Upper lobe of left lung (tissue), 6 donors: ENCODE results near the gene ADPGK. TPM values are rescaled to one million over a fixed set of nuclear protein-coding genes. Genes with fewer than 3 reads are reported as not detected.

Experiments
- ATAC-seq, 2 donors: fragments of 200-7000 bp; cut with Tn5 transposase; one replicate each; pipeline ENCODE4 v1.9.1; 2022; ENCODE audit warnings: mild to moderate bottlenecking in 2 of 2, moderate library complexity in 2 of 2; ENCODE audit not compliant: low FRiP score in 2 of 2
- DNase-seq, 2 donors: peaks; one replicate each; pipeline ENCODE4 v3.0.0-alpha.2; 2019 to 2020
- H3K27ac ChIP-seq, 4 donors: fragments of 200-600 bp; sonication (generic); one replicate each; pipeline ENCODE4 v1.5.1; 2016 to 2019
- H3K27me3 ChIP-seq, 4 donors: fragments of 200-600 bp; sonication (generic); one replicate each; pipeline ENCODE4 v1.5.1; 2017 to 2019
- H3K36me3 ChIP-seq, 4 donors: fragments of 200-600 bp; sonication (generic); one replicate each; pipeline ENCODE4 v1.5.1; 2016 to 2019
- H3K4me1 ChIP-seq, 4 donors: fragments of 200-600 bp; sonication (generic); one replicate each; pipeline ENCODE4 v1.5.1; 2018 to 2019
- H3K4me3 ChIP-seq, 4 donors: fragments of 200-600 bp; sonication (generic); one replicate each; pipeline ENCODE4 v1.5.1; 2017 to 2019; ENCODE audit warnings: mild to moderate bottlenecking in 2 of 4, moderate library complexity in 1 of 4
- H3K9me3 ChIP-seq, 4 donors: fragments of 200-600 bp; sonication (generic); one replicate each; pipeline ENCODE4 v1.5.1; 2018 to 2019
- EP300 ChIP-seq, 4 donors: sonication (generic); formaldehyde crosslinking; IDR thresholded peaks; one replicate each; pipeline ENCODE4 v1.5.1; 2017; ENCODE audit warnings: antibody characterized with exemption in 4 of 4, control low read depth in 2 of 4
- POLR2A ChIP-seq, 4 donors: fragments of 450-650 bp; IDR thresholded peaks; one replicate each; pipeline ENCODE4 v1.5.1; 2016 to 2017; ENCODE audit warnings: antibody characterized with exemption in 4 of 4, mild to moderate bottlenecking in 2 of 4
- POLR2AphosphoS5 ChIP-seq, 2 donors: sonication (generic); formaldehyde crosslinking; IDR thresholded peaks; one replicate each; pipeline ENCODE4 v1.5.1; 2017; ENCODE audit warnings: antibody characterized with exemption in 2 of 2
- WGBS, 2 donors: methylation state at CpG; one replicate each; pipeline ENCODE4 v1.1.5; 2017 to 2018; 5-methylcytosine and 5-hydroxymethylcytosine counted together
- total RNA-seq, 6 donors: library from RNA; depleted of rRNA in 4 of 6; stranded (reverse); fragments of >200 nt in 4 of 6; gene quantifications; one replicate each; pipeline versions ENCODE4 v1.1.0 to v1.2.1, GENCODE V29; 2016 to 2021
- TF ChIP-seq, protein P1 (sequence below), 6 experiments: fragments of 450-650 bp in 4 of 6; fragments of 200-600 bp in 2 of 6; sonication (generic) in 2 of 6; IDR thresholded peaks; one replicate each; pipeline ENCODE4 v1.5.1; 2016 to 2019; ENCODE audit warnings: antibody characterized with exemption in 6 of 6
- donor health status: DM: no; HTN: no; CAD: no; lungs with moderate emphysema.
- donor health status: DM: no; HTN: yes; CAD: no; lungs with severe emphysema.

The ADPGK gene
- total RNA-seq, 6 donors from 2014 or later, result 71.5 to 211 (median 98.1) TPM

DNA sequence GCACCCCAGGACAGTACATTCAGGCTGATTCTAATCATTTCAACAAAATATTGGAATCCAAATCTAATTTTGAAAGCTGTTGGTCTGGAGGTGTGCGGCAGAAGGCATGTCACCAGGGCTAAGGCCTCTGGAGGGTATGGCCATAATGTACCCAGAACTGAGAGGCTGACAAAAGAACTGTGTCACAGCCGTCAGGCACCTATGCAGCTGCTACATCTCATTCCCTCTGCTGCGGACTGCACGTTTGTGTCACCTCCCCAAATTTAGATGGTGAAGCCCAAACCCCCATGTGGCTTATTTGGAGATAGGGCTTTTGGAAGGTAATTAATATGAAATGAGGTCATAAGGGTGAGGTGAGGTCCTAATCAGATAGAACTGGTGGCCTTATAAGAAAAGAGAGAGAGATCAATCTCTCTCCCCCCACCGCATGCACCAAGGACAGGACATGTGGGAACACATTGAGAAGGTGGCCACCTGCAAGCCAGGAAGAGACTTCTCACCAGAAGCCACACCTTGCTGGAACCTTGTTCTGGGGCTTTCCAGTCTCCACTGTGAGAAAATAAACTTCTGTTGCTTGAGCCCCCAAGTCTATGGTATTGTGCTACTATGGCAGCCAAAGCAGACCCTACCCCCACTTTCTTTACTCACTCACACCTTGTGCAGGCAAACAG lies 22.8 kb downstream of the ADPGK start:
- 92 to 93% methylated on average over 5 of the region's 5 CpGs for WGBS, 2 donors
- TF ChIP-seq, protein P1, sequence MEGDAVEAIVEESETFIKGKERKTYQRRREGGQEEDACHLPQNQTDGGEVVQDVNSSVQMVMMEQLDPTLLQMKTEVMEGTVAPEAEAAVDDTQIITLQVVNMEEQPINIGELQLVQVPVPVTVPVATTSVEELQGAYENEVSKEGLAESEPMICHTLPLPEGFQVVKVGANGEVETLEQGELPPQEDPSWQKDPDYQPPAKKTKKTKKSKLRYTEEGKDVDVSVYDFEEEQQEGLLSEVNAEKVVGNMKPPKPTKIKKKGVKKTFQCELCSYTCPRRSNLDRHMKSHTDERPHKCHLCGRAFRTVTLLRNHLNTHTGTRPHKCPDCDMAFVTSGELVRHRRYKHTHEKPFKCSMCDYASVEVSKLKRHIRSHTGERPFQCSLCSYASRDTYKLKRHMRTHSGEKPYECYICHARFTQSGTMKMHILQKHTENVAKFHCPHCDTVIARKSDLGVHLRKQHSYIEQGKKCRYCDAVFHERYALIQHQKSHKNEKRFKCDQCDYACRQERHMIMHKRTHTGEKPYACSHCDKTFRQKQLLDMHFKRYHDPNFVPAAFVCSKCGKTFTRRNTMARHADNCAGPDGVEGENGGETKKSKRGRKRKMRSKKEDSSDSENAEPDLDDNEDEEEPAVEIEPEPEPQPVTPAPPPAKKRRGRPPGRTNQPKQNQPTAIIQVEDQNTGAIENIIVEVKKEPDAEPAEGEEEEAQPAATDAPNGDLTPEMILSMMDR (IDR thresholded peaks at IDR 0.05), result no peak
- TF ChIP-seq POLR2AphosphoS5 (IDR thresholded peaks at IDR 0.05) (no peak), EP300 (IDR thresholded peaks at IDR 0.05) (no peak), POLR2A (IDR thresholded peaks at IDR 0.05) (no peak)
- Histone ChIP-seq H3K36me3 (peaks cover 11 to 89% (median 49%) of the 10 kb centered on the region in 4 donors), H3K27me3 (no peaks in the 10 kb centered on the region), H3K4me1 (no peaks in the 10 kb centered on the region), H3K9me3 (no peaks in the 10 kb centered on the region), H3K27ac (no peak overlapping the region), H3K4me3 (no peak overlapping the region)
- ATAC-seq (no peak), DNase-seq (no peak)

DNA sequence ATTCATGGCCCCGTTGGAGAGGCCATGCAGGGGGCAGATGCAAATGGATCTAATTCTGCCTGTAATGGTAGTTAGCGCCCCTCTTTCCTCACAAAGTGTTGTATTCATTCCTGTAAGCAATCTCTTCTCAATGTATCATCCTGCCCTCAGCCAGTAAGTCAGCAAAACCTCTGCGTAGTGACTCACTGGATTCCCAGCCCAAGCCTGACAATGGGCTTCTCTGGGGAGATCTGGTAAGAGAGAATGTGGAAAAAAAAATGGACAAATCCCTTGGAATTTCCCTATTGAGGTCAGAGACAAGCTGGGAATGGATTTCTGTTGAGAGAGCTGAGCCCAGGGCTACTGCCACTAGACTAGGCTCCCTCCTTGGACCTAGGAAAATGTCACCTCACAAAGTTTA lies 25.4 kb downstream of the ADPGK start:
- no peak for DNase-seq
- ATAC-seq, result peak in 1 of 2 donors; percentile 69
- Histone ChIP-seq H3K36me3 (peaks cover 32 to 96% (median 66%) of the 10 kb centered on the region in 4 donors), H3K4me3 (no peak overlapping the region), H3K9me3 (no peaks in the 10 kb centered on the region), H3K27me3 (no peaks in the 10 kb centered on the region), H3K27ac (no peak overlapping the region), H3K4me1 (no peaks in the 10 kb centered on the region)
- 80 to 84% methylated on average over 1 to 3 of the region's 3 CpGs for WGBS, 2 donors
- TF ChIP-seq POLR2AphosphoS5 (IDR thresholded peaks at IDR 0.05), result no peak
- no peak for TF ChIP-seq POLR2A (IDR thresholded peaks at IDR 0.05)
- TF ChIP-seq, protein P1 (IDR thresholded peaks at IDR 0.05), result no peak

DNA sequence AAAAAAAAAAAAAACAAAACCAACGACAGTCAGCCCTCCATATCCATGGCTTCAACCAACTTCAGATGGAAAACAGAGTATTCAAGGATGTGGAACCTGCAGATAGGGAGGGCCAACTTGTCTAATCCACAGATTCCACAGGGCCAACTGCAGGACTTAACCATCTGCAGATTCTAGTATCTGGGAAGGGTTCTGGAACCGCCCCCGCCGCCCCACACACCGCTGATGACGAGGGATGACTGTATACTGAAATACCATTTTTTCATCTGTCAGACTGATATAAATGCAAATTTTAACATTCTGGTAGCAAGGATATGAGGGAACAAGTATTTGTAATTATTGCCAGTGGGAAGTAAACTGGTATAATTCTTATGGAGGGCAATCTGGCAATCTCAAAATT lies 29.5 kb downstream of the ADPGK start:
- TF ChIP-seq POLR2AphosphoS5 (IDR thresholded peaks at IDR 0.05), result no peak
- no peak for TF ChIP-seq EP300 (IDR thresholded peaks at IDR 0.05)
- TF ChIP-seq POLR2A (IDR thresholded peaks at IDR 0.05), result no peak
- TF ChIP-seq, protein P1 (IDR thresholded peaks at IDR 0.05), result no peak
- no peaks in the 10 kb centered on the region for H3K27me3 ChIP-seq
- H3K4me3 ChIP-seq, result no peak overlapping the region
- peaks cover 0 to 4% (median 3%) of the 10 kb centered on the region in 4 donors for H3K4me1 ChIP-seq
- WGBS, 2 donors, result 96 to 99% methylated on average over 6 of the region's 6 CpGs
- DNase-seq (peak in 1 of 2 donors; percentile 52), ATAC-seq (no peak)
- H3K9me3 ChIP-seq, result no peaks in the 10 kb centered on the region
- H3K27ac ChIP-seq, result no peak overlapping the region
- H3K36me3 ChIP-seq, result peaks cover 25 to 94% (median 67%) of the 10 kb centered on the region in 4 donors

- ATAC-seq (peak; percentile 61 to 74), DNase-seq (peak in 1 of 2 donors; percentile 43)
- no peak for TF ChIP-seq POLR2AphosphoS5 (IDR thresholded peaks at IDR 0.05)
- TF ChIP-seq, protein P1 (IDR thresholded peaks at IDR 0.05), result no peak
- TF ChIP-seq POLR2A (IDR thresholded peaks at IDR 0.05), result no peak
- no peak for TF ChIP-seq EP300 (IDR thresholded peaks at IDR 0.05)
- Histone ChIP-seq H3K27me3 (no peaks in the 10 kb centered on the region), H3K27ac (no peak overlapping the region), H3K36me3 (peaks cover 25 to 74% (median 52%) of the 10 kb centered on the region in 4 donors), H3K4me3 (no peak overlapping the region), H3K4me1 (peaks cover 0 to 4% (median 3%) of the 10 kb centered on the region in 4 donors), H3K9me3 (no peaks in the 10 kb centered on the region)
- 56 to 70% methylated on average over 9 of the region's 9 CpGs for WGBS, 2 donors
Observed at GRCh38 chr15:72751751-72752455, 31.7 kb downstream of the ADPGK start.
